K562 (cell line): ENCODE data around the gene CYTH1. TPM values are rescaled to one million over a fixed set of nuclear protein-coding genes. Genes with fewer than 3 reads are reported as not detected.

ENCODE experiments used
- ARNT ChIP-seq, 2 experiments: fragments of 450-650 bp; IDR thresholded peaks; 2 replicates each; pipeline ENCODE4 v1.6.1; 2016; ENCODE audit warnings: mild to moderate bottlenecking in 1 of 2
- ATF2 ChIP-seq: sonication (generic); formaldehyde crosslinking; IDR thresholded peaks from 2 replicates; pipeline ENCODE4 v1.8.1; 2022; ENCODE audit warnings: missing genetic modification reagents
- DMBX1 ChIP-seq: fragments of 250-450 bp; sonication (Bioruptor Pico); IDR thresholded peaks from 2 replicates; pipeline ENCODE4 v1.8.0; 2022; ENCODE audit warnings: inconsistent platforms, mild to moderate bottlenecking, moderate library complexity, borderline replicate concordance
- E2F6 ChIP-seq, 2 experiments: IDR thresholded peaks; 2 replicates each; pipeline ENCODE4 v1.6.1; 2011; ENCODE audit warnings: borderline replicate concordance in 1 of 2, control low read depth in 1 of 2, low read depth in 1 of 2, low read length in 1 of 2, mild to moderate bottlenecking in 1 of 2, mixed read lengths in 1 of 2, moderate library complexity in 1 of 2; ENCODE audit not compliant: insufficient read depth in 1 of 2, insufficient read length in 1 of 2, poor library complexity in 1 of 2, severe bottlenecking in 1 of 2; ENCODE audit errors: extremely low read depth in 1 of 2
- ERF ChIP-seq: fragments of 450-650 bp; formaldehyde crosslinking; IDR thresholded peaks from 2 replicates; pipeline ENCODE4 v1.4.0; 2020; ENCODE audit warnings: mild to moderate bottlenecking, mixed read lengths
- FOXJ2 ChIP-seq: fragments of 200-800 bp; sonication (Bioruptor generic); IDR thresholded peaks from 2 replicates; pipeline ENCODE4 v1.6.1; 2016; ENCODE audit warnings: missing genetic modification characterization, missing compliant biosample characterization
- HDAC6 ChIP-seq: IDR thresholded peaks from 2 replicates; pipeline ENCODE4 v1.6.1; 2012; ENCODE audit warnings: low read depth, mild to moderate bottlenecking, control low read depth, inconsistent platforms, low read length, moderate library complexity
- IFI16 ChIP-seq: fragments of 250-450 bp; sonication (Bioruptor Pico); IDR thresholded peaks from 2 replicates; pipeline ENCODE4 v2.1.2; 2022; ENCODE audit warnings: mild to moderate bottlenecking, inconsistent platforms
- ILF3 ChIP-seq: fragments of 450-650 bp; IDR thresholded peaks from 2 replicates; pipeline ENCODE4 v1.6.1; 2018; ENCODE audit warnings: antibody characterized with exemption, mild to moderate bottlenecking, moderate library complexity, borderline replicate concordance
- MAFK ChIP-seq: IDR thresholded peaks from 2 replicates; pipeline ENCODE4 v1.6.1; 2011; ENCODE audit warnings: low read length, improper control_type of control experiment
- MYC ChIP-seq, 2 experiments: fragments of 250-450 bp in 1 of 2; sonication (Bioruptor Pico) in 1 of 2; IDR thresholded peaks; 2 replicates each; pipeline versions ENCODE4 v1.5.1 to v1.6.1; 2012 to 2021; ENCODE audit warnings: low read depth in 2 of 2, borderline replicate concordance in 1 of 2, improper control_type of control experiment in 1 of 2, low read length in 1 of 2, mild to moderate bottlenecking in 1 of 2, moderate library complexity in 1 of 2
- PKNOX1 ChIP-seq: fragments of 450-650 bp; IDR thresholded peaks from 2 replicates; pipeline ENCODE4 v1.6.1; 2016
- SAFB2 ChIP-seq: fragments of 200-400 bp; formaldehyde crosslinking; IDR thresholded peaks from 2 replicates; pipeline ENCODE4 v1.6.1; 2018; ENCODE audit warnings: borderline replicate concordance, low read length, low read depth, moderate library complexity; ENCODE audit not compliant: severe bottlenecking
- SMARCA4 ChIP-seq: fragments of 450-650 bp; IDR thresholded peaks from 2 replicates; pipeline ENCODE4 v1.6.1; 2016
- SOX6 ChIP-seq: fragments of 450-650 bp; IDR thresholded peaks from 2 replicates; pipeline ENCODE4 v1.6.1; 2014; ENCODE audit warnings: mild to moderate bottlenecking
- ZBED1 ChIP-seq: IDR thresholded peaks from 2 replicates; pipeline ENCODE4 v1.6.1; 2014
- ZNF133 ChIP-seq: fragments of 250-450 bp; sonication (Bioruptor Pico); IDR thresholded peaks from 2 replicates; pipeline ENCODE4 v1.4.0; 2020; ENCODE audit warnings: mild to moderate bottlenecking
- ZNF175 ChIP-seq: fragments of 200-800 bp; sonication (Bioruptor generic); IDR thresholded peaks from 2 replicates; pipeline ENCODE4 v1.6.1; 2016; ENCODE audit warnings: low read depth, mild to moderate bottlenecking, missing genetic modification characterization, missing compliant biosample characterization
- ZNF77 ChIP-seq: fragments of 250-450 bp; sonication (Bioruptor Pico); IDR thresholded peaks from 2 replicates; pipeline ENCODE4 v1.5.0; 2020
- polyA plus RNA-seq, 8 experiments: library from polyadenylated mRNA; depleted of rRNA in 4 of 8; stranded (reverse) in 5 of 8; unstranded in 3 of 8; fragments of >200 nt; fragmentation: Nextera tagmentation in 2 of 8; fragmentation: Illumina TruSeq in 1 of 8; extraction: Ambion mirVana in 2 of 8; extraction: Trizol in 1 of 8; gene quantifications; 2 replicates each; pipeline versions ENCODE4 v1.2.1 to v1.2.3, GENCODE V29; 2011 to 2014; ENCODE audit warnings: inconsistent platforms in 1 of 8, missing spikeins in 1 of 8
- total RNA-seq, 7 experiments: library from RNA; depleted of rRNA in 6 of 7; stranded (reverse); fragments of >200 nt in 6 of 7; fragmentation: Illumina TruSeq in 2 of 7; extraction: Trizol in 2 of 7; gene quantifications; 2 replicates each; pipeline versions ENCODE4 v1.2.1 to v1.2.3, GENCODE V29; 2011 to 2021; ENCODE audit warnings: low replicate concordance in 1 of 7
- TF ChIP-seq, protein P1 (sequence below): fragments of 150-350 bp; conservative IDR thresholded peaks from 2 replicates; pipeline ENCODE4 v1.6.1; 2014; ENCODE audit warnings: low read length

Gene CYTH1
- total and polyA plus RNA-seq, 9 of the 15 experiments (the other 6 are each of a cell fraction or from before 2014, with no cell fraction given), result 0.52 to 27.7 (median 16.8) TPM

GRCh38 chr17:78745407-78746088 lies 36.5 kb downstream of the CYTH1 start (continued):
- TF ChIP-seq ARNT (IDR thresholded peaks at IDR 0.05) (0 out of 4 replicates have a peak, but pooled peaks of 1 of the 2 experiments have one; percentile 19), MYC (IDR thresholded peaks at IDR 0.05; ENCODE audit: low read depth, low read length) (no peak), MYC (CRISPR knock-in tag; IDR thresholded peaks at IDR 0.05; ENCODE audit: borderline replicate concordance, low read depth) (no peak), ATF2 (CRISPR knock-in tag) (no peak), ZNF133 (CRISPR knock-in tag) (no peak), SOX6 (no peak), E2F6 (IDR thresholded peaks at IDR 0.05; ENCODE audit: borderline replicate concordance in 1 of 2, extremely low read depth in 1 of 2, insufficient read depth in 1 of 2, insufficient read length in 1 of 2, low read depth in 1 of 2, low read length in 1 of 2, poor library complexity in 1 of 2, severe bottlenecking in 1 of 2) (no peak), DMBX1 (CRISPR knock-in tag) (no peak), ILF3 (no peak), ERF (CRISPR knock-in tag) (no peak), SAFB2 (no peak), ZBED1 (no peak), ZNF77 (CRISPR knock-in tag) (no peak), PKNOX1 (no peak), FOXJ2 (tag) (no peak), MAFK (no peak), IFI16 (CRISPR knock-in tag) (no peak), HDAC6 (no peak), ZNF175 (CRISPR knock-in tag) (no peak), SMARCA4 (no peak)
- TF ChIP-seq, protein P1, sequence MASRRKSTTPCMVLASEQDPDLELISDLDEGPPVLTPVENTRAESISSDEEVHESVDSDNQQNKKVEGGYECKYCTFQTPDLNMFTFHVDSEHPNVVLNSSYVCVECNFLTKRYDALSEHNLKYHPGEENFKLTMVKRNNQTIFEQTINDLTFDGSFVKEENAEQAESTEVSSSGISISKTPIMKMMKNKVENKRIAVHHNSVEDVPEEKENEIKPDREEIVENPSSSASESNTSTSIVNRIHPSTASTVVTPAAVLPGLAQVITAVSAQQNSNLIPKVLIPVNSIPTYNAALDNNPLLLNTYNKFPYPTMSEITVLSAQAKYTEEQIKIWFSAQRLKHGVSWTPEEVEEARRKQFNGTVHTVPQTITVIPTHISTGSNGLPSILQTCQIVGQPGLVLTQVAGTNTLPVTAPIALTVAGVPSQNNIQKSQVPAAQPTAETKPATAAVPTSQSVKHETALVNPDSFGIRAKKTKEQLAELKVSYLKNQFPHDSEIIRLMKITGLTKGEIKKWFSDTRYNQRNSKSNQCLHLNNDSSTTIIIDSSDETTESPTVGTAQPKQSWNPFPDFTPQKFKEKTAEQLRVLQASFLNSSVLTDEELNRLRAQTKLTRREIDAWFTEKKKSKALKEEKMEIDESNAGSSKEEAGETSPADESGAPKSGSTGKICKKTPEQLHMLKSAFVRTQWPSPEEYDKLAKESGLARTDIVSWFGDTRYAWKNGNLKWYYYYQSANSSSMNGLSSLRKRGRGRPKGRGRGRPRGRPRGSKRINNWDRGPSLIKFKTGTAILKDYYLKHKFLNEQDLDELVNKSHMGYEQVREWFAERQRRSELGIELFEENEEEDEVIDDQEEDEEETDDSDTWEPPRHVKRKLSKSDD, result no peak
